OCI-M2 (cell line): ENCODE data around the gene CCDC106.

Experiments
- DNase-seq: peaks from one replicate; lab custom pipeline; 2025; ENCODE audit not compliant: unreplicated experiment; lab: John Stamatoyannopoulos, UW

Gene CCDC106

GRCh38 chr19:55680339-55681130 is 32.5 kb downstream of the CCDC106 start:
- no peak for DNase-seq

DNA sequence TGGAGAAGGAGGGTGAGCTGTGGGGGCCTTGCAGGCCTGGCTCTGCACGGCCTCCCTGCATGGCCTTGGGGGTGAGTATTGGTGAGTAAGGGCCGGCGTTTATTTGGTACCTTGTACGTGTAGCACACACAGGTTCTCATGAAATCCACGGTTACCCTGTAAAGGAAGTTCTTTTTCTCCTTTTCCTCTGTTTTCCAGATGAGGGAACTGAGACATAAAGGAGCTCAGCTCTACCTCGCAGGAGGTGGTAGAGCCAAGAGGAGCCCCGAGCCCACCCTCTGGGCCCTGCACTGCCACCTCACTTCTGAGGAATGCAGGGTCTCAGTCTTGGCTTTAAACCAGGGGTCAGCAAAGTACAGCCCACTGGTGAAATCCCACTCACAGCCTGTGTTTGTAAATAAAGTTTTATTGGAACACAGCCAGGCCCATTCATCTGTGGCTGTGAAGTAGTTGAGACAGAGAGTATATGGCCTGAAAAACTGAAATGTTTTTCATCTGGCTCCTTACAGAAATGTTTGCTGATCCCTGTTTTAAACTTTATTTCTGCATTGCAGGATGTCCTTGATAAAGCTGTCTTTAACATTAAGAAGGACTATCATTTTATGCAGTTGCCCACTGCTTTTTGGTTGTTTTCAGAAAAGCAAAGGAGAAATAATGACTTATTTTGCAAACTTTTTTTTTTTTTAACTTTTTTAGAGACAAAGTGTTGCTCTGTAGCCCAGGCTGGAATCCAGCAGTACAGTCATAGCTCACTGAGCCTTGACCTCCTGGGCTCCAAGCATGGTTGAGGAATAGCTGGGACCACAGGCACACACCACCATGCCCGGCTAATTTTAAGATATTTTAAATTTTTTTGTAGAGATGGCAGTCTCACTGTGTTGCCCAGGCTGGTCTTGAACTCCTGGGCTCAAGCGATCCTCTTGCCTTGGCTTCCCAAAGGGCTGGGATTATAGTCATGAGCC is 33.4 kb downstream of the CCDC106 start:
- DNase-seq = no peak

GRCh38 chr19:55683449-55684261 is 35.6 kb downstream of the CCDC106 start:
- no peak for DNase-seq

DNA sequence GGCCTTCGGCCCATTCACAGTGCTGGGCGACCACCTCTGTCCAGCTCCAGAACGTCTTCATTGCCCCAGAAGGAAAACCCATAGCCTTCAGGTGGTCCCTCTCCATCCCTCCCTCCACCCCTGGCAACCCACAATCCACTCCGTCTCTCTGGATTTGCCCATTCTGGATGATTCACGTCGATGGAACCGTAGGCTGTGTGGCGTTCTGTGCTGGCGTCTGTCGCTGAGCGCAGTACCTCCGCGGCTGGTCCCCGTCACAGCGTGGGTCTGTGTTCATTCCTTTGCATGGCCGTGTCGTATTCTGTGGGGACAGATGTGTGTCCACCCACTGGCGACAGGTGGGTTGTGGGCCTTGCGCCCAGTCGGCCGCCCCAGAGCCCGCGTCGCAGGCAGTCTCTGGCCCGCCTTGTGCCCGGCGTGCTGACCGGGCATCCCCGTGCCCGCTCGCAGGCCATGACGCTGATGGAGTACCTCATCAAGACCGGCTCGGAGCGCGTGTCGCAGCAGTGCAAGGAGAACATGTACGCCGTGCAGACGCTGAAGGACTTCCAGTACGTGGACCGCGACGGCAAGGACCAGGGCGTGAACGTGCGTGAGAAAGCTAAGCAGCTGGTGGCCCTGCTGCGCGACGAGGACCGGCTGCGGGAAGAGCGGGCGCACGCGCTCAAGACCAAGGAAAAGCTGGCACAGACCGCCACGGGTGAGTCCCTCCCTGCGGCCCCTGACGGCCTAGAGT is 37.1 kb downstream of the CCDC106 start:
- no peak for DNase-seq

DNA sequence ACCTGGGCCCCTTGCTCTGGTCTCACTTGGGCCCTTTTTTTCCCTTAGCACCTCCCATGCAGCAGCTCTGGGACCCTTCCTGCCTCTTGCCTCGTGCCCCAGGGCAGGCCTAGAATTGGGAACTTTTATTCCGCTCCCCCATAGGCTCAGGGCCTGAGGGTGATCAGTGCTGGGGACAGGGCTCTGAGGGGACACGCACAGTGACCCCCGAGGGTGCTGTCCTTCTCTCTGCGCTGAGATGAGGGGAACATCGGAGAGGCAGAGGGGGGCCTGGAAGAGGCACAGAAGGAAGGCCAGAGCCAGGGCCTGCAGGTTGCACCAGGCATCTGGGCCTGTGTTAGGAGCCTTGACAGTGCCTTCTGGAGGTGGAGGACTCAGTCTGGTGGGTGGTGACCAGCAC is 37.8 kb downstream of the CCDC106 start:
- DNase-seq = no peak

- no peak for DNase-seq
Measured at GRCh38 chr19:55686311-55687050, 38.5 kb downstream of the CCDC106 start.

DNA sequence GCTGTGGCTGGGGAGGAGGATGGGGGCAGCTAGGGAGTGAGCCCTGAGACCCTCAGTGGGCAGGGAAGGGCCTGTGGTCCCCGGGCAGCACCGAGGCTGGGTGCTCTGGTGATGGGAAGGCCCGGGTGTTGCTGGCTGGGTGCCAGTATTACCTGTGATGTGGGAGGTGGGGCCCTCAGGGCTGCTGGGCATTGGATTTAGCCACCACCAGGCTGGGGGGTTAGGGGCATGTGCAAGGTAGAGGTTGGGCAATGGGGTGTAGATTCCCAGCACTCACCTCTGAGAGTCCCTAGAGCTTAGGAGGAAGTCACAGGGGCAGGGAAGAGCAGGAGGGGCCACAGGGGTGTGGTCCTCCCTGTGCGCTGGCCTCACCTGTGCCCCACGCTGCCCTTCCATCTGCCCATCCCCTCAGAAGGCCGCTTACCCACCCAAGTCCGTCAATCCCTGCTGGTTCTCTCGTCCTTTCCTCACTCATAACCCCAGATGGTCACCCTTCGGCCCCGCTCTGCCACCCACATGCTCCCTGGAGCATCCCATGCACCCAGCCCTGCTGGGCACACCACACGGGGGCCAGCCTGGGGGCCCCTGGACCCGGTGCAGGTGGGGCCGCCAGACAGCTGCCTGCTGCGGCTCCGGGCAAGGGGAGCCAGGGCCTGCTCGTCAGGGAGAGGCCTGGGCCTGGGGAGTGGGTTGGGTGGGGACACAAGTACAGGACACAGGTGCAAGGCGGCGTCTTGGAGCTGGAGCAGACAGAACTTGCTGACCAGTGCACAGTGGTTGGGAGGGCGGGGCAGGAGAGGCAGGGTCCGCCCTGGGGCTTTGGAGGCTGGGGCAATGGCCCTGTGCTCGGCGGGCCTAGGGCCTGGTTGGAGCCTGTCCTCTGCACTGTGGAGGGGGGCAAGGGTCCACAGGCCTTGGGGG is 39.5 kb downstream of the CCDC106 start:
- DNase-seq = no peak

DNA sequence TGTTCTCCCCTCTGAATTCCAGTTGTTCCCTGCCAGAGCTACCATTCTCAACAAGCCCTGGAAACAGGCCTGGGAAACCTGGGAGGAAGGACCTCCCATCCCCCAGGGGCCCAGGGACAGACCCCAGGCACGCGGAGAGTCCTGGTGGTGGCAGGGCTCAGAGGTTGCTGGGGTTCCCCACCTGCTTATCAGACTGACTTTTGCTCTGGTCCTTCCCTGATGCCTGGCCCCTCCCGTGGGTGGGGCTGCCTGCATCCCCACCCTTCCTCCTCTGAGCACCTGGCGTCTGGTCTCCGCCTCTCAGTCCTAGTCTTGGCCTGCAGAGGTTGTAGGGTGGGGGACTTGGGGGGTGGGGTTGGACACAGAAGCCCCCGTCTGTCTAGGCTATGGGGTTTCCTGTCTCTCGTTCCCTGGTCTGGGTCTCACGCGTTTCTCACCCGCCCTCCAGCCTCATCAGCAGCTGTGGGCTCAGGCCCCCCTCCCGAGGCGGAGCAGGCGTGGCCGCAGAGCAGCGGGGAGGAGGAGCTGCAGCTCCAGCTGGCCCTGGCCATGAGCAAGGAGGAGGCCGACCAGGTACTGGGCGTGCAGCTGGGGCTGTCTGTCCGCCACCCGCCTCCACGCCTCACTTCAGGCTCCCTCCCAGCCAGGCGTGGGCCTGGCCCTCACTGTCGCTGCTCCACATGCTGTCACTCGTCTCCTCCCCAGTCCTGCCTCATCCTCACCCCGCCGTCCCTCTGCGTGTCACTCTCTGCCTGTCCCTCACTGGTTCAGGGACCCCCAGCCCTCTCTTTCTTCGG is 40.6 kb downstream of the CCDC106 start:
- DNase-seq = no peak

- DNase-seq = no peak
Measured at GRCh38 chr19:55689411-55690108, 41.5 kb downstream of the CCDC106 start.

DNA sequence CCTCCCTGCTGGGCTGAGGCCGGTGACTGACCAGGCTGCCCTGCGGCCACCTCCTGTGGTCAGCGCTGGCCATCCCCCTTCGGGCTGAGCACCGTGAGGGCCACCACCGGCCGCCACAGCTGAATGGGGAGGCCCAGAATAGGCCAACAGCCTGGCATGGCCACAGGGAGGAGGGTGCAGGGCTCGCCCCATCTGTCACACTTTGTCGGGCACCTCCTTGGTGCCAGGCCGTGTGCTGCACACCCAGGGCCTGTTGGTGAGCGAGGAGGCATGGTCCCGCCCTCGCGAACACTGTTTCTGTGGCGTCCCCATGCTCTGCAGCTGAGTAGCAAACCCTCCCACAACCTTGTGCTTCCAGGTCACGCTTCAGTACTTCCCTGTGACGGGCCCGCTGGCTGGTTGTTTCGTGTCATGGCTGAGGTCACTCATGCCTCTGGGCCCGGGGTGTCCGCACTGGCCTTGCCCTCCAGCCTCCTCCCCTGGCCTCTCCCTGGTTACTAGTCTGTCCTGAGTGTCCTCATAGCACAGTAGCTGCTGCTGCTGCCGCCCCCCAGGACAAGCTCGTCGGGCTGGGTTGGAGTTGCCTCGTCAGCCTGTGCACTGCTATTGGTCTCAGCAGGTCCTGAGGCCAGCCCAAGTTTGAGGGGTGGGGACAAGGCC is 42.2 kb downstream of the CCDC106 start:
- no peak for DNase-seq

DNA sequence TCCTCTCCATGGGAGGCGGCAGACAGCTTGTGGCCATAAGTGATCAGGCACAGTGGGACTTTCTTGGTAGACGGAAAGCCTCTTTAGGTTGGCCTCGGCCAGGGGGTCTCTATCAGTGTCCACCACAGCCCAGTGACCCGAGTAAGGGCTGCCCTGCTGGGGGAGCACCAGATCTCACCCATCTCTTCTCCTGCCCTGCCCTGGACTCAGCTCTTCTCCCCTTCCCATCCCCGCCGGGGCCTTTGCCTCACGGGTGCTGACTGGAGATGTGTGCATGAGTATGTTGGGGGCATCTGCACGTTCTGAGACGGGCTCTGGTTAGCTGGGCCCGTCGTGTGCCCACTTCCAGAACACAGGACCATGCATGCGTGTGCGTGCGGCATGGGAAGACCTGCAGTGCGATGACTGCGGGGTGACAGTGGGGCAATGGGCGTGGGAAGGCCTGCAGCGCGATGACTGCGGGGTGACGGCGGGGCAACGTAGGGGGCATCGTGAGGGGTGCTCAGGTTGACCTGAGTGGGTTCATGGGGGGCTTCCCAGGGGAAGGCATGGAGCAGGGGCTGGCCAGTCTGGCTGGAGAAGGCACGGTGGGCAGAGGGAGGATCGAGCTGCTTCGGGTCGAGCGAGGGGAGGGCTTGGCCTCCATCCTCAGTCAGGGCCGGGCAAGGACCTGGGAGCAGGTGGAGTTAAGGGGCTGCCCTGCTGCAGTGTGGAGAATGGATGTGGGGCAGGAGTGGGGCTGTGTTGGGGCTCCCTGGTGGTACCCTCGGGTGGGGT is 42.9 kb downstream of the CCDC106 start:
- no peak for DNase-seq

DNA sequence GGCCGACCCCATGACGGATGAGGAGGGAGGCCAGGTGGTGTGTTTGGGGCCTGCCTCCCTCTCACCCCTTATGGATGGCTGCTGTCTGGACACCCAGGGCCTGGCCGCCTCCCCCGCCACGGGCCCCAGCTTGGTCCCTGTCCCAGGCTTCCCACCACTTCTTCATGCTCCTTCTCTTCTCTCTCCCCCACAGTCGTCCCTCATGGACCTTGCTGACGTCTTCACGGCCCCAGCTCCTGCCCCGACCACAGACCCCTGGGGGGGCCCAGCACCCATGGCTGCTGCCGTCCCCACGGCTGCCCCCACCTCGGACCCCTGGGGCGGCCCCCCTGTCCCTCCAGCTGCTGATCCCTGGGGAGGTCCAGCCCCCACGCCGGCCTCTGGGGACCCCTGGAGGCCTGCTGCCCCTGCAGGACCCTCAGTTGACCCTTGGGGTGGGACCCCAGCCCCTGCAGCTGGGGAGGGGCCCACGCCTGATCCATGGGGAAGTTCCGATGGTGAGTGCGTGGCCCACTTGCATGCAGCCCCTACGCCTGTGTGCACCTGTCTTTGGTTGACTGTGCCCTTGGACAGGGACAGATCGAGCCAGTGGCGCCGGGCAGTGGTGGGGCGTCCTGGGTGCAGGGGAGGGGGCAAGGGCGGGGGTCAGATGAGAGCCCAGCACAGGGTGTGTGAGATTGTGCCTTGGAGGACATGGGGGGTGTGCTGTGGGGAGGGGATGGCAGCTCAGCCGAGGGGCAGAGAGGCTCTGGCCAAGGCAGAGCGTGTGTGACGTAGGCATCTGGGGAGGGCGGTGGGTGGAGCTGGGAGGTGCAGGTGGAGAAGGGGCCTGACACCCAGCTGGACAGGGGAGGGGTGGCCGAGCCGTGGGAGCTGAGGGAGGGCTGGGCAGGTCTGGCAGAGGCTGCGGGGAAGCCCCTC is 43.8 kb downstream of the CCDC106 start:
- no peak for DNase-seq

- no peak for DNase-seq
Measured at GRCh38 chr19:55692681-55693081, 44.7 kb downstream of the CCDC106 start.

- no peak for DNase-seq
Measured at GRCh38 chr19:55693336-55693974, 45.4 kb downstream of the CCDC106 start.
